GM19455 (cell line): Measurements from ENCODE around the gene TREML2.
"Not testable (repeated sequence)": the region's sequence is repeated elsewhere in the genome, so short reads cannot be mapped to it uniquely, and the experiment has no call there.

Source experiments
- ATAC-seq: cut with Tn5 transposase; IDR thresholded peaks from one replicate; pipeline ENCODE4 v1.9.1; 2021; ENCODE audit not compliant: unreplicated experiment

Gene TREML2, protein sequence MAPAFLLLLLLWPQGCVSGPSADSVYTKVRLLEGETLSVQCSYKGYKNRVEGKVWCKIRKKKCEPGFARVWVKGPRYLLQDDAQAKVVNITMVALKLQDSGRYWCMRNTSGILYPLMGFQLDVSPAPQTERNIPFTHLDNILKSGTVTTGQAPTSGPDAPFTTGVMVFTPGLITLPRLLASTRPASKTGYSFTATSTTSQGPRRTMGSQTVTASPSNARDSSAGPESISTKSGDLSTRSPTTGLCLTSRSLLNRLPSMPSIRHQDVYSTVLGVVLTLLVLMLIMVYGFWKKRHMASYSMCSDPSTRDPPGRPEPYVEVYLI

DNA sequence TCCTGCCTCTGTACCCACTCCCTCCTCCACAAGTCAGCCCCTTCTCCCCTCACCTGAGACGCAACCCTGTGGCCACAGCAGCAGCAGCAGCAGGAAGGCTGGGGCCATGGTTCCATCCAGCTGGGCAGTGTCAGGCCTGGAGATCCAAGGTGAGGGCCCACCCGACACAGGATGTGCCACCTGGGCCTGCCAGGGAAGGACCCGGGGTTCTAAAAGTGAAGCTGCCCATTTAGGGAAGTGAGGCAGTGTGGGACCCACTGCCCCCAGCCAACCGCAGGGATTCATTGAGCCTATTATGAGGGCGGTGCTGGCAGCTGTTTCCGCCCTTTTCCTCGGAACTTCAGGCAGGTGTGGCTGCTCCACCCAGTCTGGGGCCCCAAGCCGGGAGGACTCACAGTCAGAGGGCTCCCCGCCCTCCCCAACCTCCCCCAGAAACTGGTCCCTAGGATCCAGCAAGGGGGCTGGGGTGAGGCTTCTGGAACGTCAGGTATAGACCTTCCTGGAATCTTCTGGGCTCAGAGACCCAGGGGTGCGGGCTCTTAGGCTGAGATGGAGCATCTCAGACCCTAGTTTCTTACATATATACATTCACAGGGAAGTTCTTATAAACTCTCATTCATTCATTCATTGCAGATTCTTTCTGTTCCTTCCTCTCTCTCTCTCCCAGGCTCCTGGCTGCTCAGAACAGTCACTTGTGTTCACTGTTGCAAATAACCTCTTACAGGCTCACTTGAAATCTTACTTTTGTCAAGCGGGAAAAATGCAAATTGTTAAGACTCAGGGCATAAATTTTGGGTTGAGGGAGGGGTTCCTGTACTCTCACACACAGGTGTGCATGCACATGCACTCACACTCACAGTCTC, at the start of gene TREML2:
Gene TREML2, minus strand, starts transcription at position 249 of the 863 bp plus-strand sequence. Its CDS starts 141 bp downstream, at position 108.
- ATAC-seq, result no peak

DNA sequence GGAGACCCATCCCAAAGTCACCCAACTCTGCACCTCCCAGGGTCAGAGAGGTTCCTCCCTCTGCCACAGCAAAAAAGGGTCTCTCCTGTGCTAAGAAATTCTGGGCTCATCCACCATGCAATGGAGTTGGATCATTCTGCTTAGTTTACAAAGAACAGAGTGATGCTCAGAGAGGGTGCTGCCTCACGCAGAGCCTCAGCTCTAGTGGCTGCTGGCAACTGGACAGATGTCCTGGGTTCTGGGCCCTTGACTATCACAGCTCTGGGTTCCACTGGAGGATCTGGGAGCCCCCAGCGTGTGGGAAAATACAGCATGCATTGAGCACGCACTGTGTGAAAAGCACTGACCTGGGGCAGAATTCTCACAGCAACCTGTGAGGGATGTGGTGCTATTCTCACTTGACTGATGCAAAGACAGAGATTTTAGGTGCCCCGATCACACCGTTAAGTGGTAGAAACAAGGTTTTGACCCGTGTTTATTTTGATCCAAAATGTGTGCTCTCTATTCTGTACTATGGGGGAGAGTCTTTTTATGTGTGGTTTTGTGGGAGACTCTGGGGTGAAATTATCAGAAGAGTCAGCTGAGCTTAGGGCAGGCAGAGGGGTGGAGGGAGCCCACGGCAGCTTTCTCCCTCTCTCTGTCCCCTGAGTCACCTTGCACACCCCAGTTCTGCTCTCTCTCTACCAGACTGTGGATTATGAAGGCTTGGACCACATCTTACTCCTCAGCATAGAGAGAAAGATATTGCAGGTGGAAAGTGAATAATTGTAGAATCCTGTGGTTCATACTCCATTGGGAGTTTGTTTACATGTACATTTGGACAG, 47.1 kb upstream of the TREML2 start:
- ATAC-seq, result no peak

DNA sequence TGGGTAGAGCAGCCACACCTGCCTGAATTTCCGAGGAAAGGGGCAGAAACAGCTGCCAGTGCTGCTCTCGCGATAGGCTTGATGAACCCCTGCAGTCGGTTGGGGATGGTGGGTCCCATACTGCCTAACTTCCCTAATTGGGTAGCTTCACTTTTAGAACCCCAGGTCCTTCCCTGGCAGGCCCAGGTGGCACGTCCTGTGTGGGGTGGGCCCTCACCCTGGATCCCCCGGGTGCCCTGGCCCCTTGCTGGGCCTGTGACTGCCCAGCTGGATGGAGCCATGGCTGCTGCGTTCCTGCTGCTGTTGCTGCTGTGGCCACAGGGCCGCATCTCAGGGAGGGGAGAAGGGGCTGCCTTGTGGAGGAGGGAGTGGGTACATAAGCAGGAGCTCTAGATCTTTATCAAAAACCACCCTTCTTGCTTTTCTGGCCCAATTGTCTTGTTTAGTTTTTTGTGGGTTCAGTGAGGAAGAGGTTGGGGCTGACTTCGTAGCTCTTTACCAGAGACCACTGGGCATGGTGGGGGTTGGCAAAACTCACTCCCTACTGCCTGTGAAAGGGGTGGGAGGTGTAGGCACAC, 46.4 kb upstream of the TREML2 start:
- ATAC-seq, result no peak

DNA sequence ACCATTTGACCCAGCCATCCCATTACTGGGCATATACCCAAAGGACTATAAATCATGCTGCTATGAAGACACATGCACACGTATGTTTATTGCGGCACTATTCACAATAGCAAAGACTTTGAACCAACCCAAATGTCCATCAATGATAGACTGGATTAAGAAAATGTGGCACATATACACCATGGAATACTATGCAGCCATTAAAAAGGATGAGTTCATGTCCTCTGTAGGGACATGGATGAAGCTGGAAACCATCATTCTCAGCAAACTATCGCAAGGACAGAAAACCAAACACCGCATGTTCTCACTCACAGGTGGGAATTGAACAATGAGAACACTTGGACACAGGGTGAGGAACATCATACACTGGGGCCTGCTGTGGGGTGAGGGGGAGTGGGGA, 45.6 kb upstream of the TREML2 start:
- ATAC-seq, result not testable (repeated sequence)

DNA sequence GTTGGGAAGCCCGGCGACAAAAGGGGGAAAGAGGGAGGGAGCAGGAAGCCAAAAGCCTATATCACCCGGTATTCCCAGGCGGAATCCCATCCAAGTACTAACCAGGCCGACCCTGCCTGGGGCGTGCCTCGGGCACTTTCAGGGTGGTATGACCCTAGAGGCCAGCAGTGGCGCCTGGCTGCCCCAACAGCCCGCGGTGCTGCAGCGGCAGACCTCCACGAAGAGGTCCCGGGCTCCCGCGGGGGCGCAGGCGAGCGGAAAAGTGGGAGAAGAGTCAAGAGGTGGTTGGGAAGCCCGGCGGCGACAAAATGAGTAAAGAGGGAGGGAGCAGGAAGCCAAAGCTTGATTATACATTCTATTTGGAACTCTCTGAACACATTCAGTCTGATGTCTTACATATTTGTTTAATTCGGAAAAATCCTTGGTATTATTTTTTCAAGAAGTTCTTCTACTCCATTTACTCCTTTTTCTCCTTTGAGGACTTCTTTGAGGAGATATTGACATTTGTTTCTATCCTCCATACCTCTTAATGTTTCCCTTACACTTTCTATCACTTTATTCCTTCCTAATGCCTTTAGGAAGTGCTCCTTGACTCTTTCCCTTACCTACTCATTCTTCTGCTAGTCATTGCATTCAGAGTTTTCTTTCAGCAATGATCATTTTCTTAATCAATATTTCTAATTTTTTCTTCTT, 38.7 kb upstream of the TREML2 start:
- ATAC-seq, result no peak

DNA sequence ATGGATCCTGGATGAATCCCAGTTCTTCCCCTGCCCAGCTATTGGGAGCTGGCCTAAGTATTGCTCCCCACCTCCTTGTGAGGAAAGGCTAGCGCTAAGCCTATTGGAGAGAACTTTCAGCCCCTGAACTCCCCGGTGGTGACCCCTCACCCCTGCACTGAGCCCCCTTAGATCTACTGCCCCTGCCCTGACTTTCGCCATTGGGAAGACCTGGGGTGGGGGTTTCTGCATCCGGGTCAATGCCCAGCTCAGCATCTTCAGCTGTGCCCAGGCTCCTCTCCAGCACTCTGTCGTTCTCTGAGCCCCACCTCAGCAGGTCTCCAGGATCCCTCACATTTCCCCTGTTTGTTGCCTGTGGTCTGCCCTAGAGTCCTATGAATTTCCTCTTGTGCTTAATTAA, 36.2 kb upstream of the TREML2 start:
- ATAC-seq, result no peak

DNA sequence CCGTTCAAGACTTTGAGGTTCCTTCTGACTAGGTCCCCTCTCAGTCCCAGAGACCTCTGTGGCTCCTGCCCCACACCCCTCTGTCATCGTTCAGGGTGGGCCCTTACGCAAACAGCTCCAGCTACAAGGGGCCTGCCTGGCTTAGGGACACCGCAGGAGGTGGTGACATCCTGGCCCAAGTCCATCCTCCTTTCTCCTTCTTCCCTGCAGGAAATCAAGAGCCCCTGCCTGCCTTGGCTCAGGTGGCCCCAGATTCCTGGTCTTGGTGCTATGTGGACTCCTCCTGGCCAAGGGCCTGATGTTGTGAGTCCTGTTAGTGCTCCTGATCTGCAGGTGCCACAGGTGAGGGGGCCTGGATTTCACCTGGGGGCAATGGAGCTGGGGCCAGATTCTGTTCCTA, 35.3 kb upstream of the TREML2 start:
- no peak for ATAC-seq

DNA sequence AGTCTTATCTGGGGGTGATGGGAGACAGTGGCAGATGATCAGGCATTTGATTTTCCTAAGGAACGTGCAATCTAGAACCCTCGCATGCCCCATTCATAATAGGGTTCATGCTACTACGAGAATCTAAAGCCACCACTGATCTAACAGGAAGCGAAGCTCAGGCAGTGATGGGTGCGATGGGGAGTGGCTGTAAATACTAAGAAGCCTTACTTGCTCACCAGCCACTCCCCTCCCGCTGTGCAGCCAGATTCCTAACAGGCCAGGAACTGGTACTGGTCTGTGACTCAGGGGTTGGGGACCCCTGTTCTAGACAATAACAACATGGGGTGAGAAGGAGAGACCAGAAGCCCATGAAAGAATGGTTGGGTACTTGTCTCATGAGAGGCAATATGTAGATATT, 31.7 kb upstream of the TREML2 start:
- ATAC-seq, result no peak

DNA sequence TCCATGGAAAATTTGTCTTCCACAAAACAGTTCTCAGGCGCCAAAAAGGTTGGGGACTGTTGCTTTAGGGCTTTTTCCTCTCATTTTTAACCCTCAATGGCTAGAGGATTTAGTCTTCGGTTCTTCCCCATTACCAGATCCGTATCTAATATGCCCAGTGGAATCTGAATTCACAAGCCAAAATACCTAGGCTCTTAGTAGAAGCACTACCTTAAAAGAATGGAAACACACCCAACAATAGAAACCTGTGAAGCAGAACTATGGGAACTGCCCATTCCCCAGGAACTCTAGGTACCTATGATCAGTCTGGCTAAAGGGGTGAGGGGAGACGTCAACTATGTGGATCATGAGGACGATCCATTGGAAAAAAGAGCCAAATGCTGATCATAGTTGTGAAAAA, 30.3 kb upstream of the TREML2 start:
- no peak for ATAC-seq

DNA sequence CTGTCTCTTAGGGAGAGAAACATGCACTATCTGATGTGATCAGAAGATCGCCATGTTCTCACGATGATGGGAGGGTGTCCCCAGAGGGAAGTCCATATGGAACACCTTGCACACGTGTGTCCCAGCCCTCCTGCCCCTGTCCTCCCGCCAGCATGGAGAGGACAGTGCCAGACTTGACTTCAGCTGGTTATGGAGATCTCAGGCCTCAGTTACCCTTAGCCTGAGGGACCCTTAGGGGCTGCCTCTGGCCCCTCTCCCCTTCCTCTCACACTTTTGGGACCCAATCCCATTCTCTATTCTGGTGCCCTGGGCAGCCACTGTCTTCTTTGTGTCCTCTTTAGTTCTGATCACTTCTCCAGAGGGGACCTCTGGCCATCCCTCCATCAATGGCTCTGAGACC, 28.8 kb upstream of the TREML2 start:
- no peak for ATAC-seq

DNA sequence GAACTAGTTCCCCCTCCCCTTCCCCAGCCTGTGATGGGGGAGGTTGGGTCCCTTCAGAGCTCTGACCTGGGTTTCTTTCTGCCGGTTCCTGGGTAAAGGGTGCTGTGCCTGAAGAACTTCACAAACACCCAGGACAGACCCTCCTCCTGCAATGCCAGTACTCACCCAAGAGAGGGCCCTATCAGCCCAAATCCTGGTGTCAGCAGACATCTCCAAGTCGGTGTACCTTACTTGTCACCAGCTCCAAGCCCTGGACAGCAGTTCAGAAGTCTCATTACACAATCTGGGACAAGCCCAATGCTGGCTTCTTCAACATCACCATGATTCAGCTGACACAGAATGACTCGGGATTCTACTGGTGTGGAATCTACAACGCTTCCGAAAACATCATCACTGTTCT, 27.7 kb upstream of the TREML2 start:
- no peak for ATAC-seq

DNA sequence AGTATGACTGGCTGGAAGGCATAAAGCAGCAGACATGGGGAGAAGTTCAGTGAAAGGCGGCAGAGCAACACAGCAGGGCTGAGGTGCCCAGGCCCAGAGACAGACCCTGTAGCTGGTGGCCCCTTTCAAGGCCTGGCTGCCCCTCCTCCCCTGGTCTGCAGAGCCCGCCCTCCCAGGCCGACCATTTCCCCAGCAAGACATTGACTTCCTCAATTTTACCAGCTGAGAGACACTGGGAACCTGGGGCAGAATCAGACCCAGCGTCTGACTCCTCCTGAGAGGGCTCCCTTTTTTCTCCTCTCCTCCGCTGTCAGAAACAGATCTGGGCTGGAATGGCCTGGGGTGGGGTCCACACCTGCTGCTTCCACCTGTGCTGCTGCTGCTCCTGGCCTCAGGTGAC, 27.1 kb upstream of the TREML2 start, which contains the start of gene TREML4:
Gene TREML4, plus strand, starts transcription at position 254 of the 400 bp plus-strand sequence. Its CDS starts 79 bp downstream, at position 333.
- no peak for ATAC-seq

DNA sequence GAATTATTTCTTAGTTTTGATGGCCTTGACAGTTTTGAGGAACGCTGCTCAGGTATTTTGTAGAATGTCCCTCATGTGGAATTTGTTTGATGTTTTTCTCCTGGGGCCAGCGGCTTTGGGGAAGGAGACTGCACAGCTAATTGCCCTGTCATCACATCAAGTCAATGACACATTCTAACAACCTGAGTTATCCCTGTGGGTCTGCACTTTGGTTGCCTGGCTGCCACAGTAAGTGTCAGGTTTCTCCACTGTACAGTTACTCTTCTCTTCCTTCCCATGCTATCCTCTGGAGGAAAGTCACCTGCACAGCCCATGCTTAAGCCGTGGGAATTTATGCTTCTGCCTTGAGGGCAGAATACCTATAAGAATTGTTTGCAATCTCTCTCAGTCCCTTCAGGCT, 25.8 kb upstream of the TREML2 start:
- ATAC-seq, result no peak

DNA sequence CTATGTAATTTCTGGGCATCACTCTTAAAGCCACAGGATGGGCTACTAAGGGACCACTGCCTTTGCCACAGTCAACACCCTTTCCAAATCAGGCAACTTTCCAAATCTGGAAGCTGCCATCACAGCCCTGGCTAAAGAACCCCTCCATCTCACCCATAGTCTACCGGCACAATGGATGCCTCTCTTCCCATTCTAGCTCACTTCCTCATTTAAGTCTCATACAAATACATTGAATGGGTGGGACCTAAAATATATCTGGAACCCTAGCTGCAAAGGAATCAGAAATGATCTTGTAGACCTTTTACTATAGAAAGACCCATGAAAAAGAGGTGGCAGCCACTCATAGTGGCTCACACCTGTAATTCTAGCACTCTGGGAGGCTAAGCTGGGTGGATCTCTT, 23.9 kb upstream of the TREML2 start:
- ATAC-seq, result no peak

DNA sequence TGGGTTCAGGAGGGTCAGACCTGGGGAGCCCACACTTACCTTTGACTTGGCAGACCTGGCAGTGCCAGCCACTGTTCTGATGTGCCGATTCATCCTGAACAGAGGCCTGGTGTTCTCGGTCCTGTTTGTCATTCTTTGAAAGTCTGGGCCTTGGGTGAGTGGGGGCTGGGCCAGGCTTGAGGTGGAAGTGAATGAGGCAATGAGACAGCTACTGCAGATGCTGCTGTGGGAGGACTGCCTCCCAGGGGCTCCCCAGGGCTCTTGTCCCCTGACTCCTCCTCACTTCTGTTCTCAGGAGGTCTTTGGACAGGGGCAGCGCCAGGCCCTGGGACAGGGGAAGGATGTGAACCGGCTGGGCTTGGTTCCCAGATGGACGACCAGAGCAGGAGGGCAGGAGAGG, 21.6 kb upstream of the TREML2 start:
- no peak for ATAC-seq

DNA sequence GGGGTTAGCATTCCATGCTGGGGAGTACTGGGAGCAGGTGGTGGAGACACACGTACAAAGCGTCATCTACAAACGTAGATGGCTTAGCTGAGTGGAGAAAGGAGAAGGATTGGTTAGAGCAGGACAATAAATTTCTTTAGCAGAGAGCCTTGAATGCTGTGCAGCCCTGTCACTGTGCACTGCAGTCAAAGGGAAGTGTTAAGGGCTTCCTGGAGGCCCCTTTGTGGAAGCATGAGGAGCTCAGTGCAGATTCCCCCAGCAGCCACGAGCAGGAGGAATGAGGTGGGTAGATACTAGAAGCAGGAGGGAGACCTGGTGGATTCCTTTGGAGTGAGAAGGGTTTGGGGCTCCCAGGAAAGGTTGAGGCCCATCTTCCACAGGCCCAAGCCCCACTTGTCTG, 21.1 kb upstream of the TREML2 start:
- no peak for ATAC-seq

DNA sequence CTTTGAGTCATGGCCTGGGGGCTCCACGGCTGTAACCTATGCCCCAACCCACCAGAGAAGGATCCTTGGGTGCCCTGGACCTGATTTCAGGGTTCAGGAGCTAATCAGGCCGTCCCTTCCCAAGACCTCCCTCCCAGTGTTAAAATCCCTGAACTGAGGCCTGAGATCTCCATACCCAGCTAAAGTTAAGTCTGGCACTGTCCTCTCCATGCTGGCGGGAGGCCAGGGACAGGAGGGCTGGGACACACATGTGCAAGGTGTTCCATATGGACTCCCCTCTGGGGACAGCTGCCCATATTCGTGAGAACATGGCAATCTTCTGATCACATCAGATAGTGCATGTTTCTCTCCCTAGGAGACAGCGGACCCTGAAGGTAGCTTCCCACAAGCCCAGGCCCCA, 15.7 kb upstream of the TREML2 start:
- no peak for ATAC-seq

DNA sequence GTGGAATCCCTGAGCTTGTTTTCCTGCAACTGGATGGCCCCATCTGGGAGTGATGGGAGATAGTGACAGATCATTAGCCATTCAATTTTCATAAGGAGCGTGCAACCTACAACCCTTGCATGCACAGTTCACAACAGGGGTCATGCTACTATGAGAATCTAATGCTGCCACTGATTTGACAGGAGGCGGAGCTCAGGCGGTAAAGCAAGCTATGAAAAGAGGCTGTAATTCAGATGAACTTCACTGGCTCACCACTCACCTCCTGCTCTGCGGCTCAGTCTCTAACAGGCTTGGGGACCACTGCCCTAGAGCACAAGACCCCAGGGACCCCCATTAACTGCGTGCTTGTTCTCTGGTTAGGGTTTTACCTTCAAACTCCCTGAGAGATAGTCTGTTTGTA, 14.8 kb upstream of the TREML2 start:
- no peak for ATAC-seq

DNA sequence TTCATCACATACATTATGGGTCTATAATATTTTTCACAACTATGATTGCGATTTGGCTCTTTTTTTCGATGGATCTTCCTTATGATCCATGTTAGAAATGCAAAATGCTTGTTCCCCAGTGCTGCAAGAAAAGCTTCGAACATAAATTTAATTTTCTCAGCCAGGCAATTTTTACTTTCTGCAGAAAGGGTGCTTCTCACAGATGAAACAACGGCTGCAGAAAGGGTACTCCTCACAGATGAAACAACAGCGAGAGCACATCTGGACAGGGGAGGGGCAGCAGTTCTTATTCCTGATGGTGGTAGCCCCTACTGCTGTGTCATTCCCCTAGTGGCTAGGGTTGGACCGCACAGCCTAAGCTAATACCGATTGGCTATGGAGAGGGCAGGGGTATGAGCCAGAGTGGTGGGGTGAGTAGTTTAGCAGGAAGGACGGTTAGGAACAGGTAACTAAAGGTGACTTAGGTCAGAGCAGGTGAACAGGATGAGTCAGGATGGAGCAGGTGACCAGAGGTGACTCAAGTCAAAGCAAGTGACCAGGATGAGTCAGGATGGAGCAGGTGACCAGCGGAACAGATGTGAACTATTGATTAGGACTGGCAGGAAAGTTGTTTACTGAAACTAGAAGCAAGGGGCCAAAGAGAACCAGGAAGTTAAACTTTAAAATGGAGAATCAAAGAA, 13.8 kb upstream of the TREML2 start:
- no peak for ATAC-seq
